Superior temporal gyrus (tissue), 1 donor: Measurements from ENCODE around the gene DEFB115.
"Not testable (repeated sequence)": the region's sequence is repeated elsewhere in the genome, so short reads cannot be mapped to it uniquely, and the experiment has no call there.

Experiments used
- DNase-seq: peaks from one replicate; pipeline ENCODE4 v3.0.0-alpha.2; 2016; ENCODE audit errors: extremely low spot score

DEFB115 gene

GRCh38 chr20:31257364-31257763 is at the start of gene DEFB115:
TSS of gene DEFB115 (plus strand) at chr20:31257664. CDS start at chr20:31257664, 0 bp downstream.
- DNase-seq, result no peak

- DNase-seq, result no peak
Observed at GRCh38 chr20:31236953-31237352, 20.5 kb upstream of the DEFB115 start.

GRCh38 chr20:31237763-31238162 is 19.7 kb upstream of the DEFB115 start:
- no peak for DNase-seq

- DNase-seq, result no peak
Observed at GRCh38 chr20:31239139-31239538, 18.3 kb upstream of the DEFB115 start.

- DNase-seq, result no peak
Observed at GRCh38 chr20:31256959-31257358, 505 bp upstream of the DEFB115 start.

GRCh38 chr20:31260326-31260932 is 3.0 kb downstream of the DEFB115 start:
- DNase-seq, result no peak

- no peak for DNase-seq
Observed at GRCh38 chr20:31274441-31274840, 17.0 kb downstream of the DEFB115 start.

GRCh38 chr20:31278178-31278577 is 20.7 kb downstream of the DEFB115 start:
- no peak for DNase-seq

GRCh38 chr20:31284964-31285363 is 27.5 kb downstream of the DEFB115 start:
- DNase-seq, result not testable (repeated sequence)

- DNase-seq, result no peak
Observed at GRCh38 chr20:31308535-31309162, 51.2 kb downstream of the DEFB115 start, which contains the start of gene DEFB116. TSS of gene DEFB116 (minus strand) at chr20:31308585. CDS start at chr20:31308585, 0 bp downstream.
